ENCODE results near the gene SPCS2.
A peak's percentile ranks its signal among the peaks of the same experiment; 100 is the strongest.

The SPCS2 gene

GRCh38 chr11:74948898-74949752 is at the start of gene SPCS2, which contains the start of gene XRRA1:
SPCS2 (plus strand) TSS chr11:74949266; CDS start chr11:74949286, 20 bp downstream.
XRRA1 (minus strand) TSS chr11:74949091; CDS start chr11:74940878, 8,213 bp downstream.
- peak; percentile 82 for DNase-seq (ENCODE audit: insufficient read length, low spot score)
- peak; percentile 98 for FAIRE-seq

GRCh38 chr11:74902342-74902741 is 46.7 kb upstream of the SPCS2 start:
- DNase-seq (ENCODE audit: insufficient read length, low spot score) (no peak), FAIRE-seq (no peak)

- FAIRE-seq, result no peak
- no peak for DNase-seq (ENCODE audit: insufficient read length, low spot score)
These were observed 43.7 kb upstream of the SPCS2 start for GRCh38 chr11:74905326-74905725.

DNA sequence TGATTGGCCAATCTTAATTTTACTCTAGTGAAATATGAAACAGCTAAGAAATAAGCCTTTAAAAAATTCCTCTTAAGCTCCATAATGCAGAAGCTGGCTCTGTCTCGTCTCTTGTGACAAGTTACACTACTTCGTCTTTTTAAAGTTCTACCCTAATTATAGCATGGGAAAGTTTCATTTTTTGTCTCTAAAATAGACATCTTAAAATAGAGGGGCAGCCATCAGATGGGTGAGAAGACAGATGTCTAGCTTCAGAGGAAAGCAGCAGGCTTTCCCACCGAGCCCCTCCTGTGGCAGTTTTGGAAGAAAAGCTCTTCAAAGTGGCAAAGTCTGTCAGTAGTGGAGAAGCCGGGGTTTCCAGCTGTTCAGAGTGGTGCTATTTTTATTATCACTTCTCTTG is 39.7 kb upstream of the SPCS2 start:
- peak; percentile 80 for FAIRE-seq

DNA sequence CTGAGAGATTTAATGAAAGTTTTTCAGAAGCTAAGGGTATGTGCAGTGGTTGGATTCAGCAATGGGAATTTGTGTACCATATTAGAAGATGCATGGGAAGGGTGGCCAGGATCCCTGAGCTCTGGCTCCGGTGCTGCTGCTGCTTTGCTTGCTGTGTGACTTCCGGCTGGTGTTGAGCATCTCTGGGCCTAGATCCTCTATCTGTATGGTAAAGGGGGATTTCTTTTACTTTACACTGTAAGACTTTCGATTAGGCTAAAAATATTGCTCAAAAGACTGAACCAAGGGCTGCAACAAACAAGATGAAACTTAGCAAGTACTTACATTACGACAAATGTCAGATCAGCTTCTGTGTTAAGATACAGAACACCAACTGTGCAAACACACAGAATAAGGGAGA is 39.3 kb upstream of the SPCS2 start:
- no peak for DNase-seq (ENCODE audit: insufficient read length, low spot score)
- FAIRE-seq, result no peak

More for the DNA sequence above, 39.7 kb upstream of the SPCS2 start:
- DNase-seq (ENCODE audit: insufficient read length, low spot score), result no peak

DNA sequence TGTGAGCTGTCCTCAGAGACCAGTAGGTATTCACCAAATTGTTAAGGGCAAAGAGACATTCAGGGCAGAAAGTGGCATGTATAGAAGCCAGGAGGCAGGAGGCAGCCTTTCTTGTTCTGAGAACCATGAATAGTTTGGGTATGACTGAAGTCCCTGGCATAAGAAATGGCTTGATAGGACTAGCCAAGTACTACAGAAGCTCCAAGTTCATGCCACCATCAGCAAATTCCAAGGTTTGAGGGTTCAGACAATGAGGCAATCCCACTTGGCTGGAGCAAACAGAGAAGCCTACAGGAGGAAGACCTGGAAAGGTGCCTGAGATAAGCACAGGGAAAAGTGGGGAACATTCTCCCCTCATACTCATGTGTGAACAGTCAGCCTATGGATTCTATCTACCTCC is 25.9 kb upstream of the SPCS2 start:
- FAIRE-seq (no peak), DNase-seq (ENCODE audit: insufficient read length, low spot score) (no peak)

DNA sequence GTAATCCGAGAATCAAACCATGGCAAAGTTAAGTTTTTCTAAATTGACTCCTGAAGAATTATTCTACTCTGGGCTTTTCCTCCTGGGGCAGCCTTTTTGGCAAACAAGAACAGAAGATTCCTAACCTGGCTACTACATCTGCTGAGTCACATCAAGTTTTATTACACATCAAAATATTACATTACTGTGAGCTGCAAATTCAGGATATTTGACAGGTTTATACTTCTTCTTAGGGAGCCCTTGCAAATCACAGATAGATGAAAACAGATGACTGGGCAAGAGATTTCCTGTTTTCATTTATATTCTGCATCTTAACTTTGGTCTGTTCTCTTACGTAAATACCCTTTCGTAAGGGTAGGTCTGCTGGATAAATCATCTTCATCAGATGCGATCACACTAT is 23.8 kb upstream of the SPCS2 start:
- FAIRE-seq, result no peak
- no peak for DNase-seq (ENCODE audit: insufficient read length, low spot score)

DNA sequence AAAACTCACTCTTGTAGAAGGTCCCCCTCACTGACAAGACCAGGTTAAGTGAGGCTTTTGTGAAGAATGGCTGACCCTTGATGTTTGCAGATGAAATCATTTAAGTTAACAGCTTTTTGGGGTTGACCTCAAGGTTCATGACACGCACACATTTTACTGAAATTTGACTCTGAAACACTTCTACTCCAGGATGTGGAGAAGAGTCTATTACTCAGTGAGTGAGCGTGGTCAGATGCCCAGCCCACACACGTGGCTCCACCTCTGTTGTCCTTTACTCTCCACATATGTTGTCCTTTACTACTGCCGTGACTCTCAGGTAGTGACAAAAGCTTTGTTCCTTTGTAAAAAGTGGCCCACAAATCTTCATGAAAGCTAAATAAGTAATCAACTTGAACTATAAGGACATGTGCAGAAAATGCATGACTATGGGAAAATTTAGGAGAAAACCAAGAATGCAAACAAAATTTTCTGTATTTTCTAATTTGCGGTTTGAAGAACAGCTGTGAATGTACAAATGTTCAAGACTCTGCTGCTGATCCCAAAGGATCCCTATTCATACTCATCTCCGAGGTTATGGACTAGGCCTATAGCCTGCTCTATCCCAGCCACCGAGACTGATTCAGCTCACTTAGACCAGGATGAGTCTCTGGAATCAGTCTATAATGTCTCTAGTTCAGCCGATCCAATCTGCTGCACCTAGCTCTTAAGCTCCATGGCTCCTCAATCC is 22.6 kb upstream of the SPCS2 start:
- no peak for FAIRE-seq
- no peak for DNase-seq (ENCODE audit: insufficient read length, low spot score)

DNA sequence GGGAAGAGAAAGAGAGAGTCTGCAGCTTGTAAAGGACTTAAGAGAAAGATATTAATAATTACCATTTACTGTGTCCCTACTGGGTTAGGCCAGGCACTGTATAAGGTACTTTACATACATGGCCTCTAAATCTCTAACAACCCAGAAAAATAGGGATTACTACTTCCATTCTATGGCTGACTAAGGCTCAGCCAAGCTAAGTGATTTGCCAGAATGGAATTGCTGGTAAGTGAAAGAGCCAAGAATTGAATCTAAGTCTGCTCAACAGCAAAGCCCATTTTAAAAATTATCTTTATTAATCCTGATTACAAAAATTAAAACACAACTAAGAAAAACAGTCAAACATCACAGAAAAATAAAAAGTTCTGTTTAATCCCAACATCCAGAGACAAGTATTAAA is 21.6 kb upstream of the SPCS2 start:
- DNase-seq (ENCODE audit: insufficient read length, low spot score) (no peak), FAIRE-seq (no peak)

GRCh38 chr11:74929431-74930363 is 19.4 kb upstream of the SPCS2 start:
- peak; percentile 52 for DNase-seq (ENCODE audit: insufficient read length, low spot score)
- peak; percentile 96 for FAIRE-seq

DNA sequence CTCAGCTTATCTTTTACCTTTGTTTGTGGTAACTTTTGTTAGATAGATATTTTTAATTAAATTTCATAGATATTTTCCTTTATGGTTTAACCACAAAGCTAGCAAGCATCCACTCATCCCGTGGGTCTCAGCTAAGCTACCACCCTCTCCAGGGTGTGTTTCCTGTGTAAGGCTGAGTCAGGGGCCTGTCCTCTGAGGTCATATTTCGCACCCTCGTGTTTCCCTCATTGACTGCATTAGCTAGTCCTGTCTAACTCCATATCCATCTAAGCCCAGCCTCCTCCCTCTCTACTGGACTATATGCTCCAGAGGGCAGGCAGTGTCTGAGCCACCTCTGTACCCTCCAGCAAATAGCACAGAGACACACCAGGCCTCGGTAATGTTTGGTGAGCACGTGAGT is 16.9 kb upstream of the SPCS2 start:
- FAIRE-seq, result no peak

DNA sequence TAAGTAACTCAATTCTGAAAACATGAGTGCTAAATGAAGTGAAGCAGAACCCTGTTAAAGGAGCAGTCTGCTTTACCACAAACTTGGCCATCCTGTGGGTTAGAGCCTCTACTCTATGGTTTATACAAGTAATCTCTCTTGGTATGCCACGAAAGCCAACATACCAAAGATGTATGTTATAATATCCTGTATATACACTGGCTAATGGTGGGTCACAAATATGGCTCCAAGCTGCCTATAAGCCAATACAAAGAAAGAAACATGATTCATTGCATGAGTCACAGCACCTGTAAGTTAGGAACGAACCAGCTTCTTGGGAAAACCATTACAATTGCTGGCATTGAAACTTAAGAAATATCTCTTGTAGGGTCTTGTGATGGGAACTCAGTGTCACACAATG is 16.3 kb upstream of the SPCS2 start:
- DNase-seq (ENCODE audit: insufficient read length, low spot score) (no peak), FAIRE-seq (no peak)

More for the DNA sequence above, 16.9 kb upstream of the SPCS2 start:
- no peak for DNase-seq (ENCODE audit: insufficient read length, low spot score)

- FAIRE-seq, result no peak
- DNase-seq (ENCODE audit: insufficient read length, low spot score), result no peak
These were observed 15.3 kb upstream of the SPCS2 start for GRCh38 chr11:74933765-74934164.

DNA sequence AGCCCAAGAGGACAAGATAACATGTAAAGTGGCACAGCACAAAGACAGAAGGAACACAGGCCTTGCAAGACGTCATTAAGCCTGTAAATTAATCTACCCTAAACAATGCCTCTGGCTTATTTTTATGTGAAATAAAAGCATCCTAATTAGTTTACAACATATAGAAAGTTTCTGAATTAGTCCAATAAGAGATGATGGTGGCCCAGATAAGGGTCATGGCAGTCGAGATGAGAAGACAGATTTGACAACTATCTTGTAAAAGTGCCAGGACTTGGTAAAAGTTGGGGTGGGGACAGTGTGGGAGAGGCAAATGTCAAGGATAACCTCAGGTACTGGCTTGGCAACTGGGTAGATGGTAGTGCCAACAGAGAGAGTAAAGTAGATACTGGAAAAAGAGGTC is 13.8 kb upstream of the SPCS2 start:
- no peak for DNase-seq (ENCODE audit: insufficient read length, low spot score)
- no peak for FAIRE-seq

- no peak for FAIRE-seq
- no peak for DNase-seq (ENCODE audit: insufficient read length, low spot score)
These were observed 13.0 kb upstream of the SPCS2 start for GRCh38 chr11:74936087-74936486.

GRCh38 chr11:74936976-74937375 is 12.1 kb upstream of the SPCS2 start:
- DNase-seq (ENCODE audit: insufficient read length, low spot score), result no peak
- FAIRE-seq, result no peak

DNA sequence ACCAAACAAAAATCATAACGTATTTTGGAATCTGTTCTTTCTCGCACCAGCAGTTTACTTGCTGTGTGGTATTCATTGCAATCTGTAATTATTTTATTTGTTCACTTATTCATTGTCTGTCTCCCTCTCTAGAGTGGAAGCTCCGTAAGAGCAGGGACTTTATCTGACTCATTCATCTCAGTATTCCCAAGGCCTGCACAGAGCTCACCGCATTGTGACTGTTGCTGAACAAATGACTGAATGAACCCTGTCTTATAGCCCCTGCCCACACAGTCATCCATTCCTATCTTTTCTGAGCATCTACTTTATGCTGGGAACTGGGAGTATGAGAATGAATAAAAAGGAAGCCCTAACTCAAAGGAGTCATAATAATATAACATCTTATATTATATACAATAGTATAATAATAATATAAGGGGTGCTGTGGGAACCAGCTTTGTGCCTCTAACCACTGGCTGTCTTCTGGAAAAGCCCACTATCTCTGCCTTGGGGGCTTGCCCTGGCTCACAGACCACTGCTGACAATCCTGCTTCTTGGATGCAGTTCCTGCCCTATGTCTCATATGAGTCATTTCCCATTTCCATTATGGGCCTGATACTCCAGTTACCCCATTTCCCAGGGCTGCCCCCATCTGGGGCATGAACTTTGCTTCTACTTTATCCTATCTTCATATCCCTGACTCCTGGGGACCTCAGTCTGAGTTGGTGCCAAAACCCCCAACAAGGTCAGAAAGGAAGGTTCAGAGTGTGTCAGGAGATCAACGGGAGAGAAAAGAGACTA is 11.2 kb upstream of the SPCS2 start:
- no peak for DNase-seq (ENCODE audit: insufficient read length, low spot score)
- no peak for FAIRE-seq

DNA sequence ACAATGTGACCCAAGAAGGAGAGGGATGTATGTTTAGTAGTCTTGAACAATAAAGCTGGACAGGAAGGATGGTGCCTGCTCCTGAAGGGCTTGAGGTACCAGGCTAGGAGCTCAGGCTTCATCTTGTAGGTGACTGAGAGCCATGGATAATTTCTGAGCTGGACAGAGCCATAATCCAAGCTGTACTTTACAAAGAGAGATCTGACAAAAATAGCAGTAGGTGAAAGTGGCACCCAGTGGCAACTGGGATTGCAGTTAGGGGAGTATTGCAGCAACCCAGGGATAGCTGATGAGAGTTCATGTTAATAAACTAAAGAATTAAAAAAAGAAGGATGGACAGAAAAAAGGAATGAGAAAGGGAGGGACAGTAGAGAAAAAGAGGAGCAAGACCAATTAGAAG is 7.6 kb upstream of the SPCS2 start:
- FAIRE-seq (no peak), DNase-seq (ENCODE audit: insufficient read length, low spot score) (no peak)

GRCh38 chr11:74942073-74942759 is 6.8 kb upstream of the SPCS2 start:
- DNase-seq (ENCODE audit: insufficient read length, low spot score), result no peak
- FAIRE-seq, result no peak

GRCh38 chr11:74948546-74948897 is 544 bp upstream of the SPCS2 start:
- no peak for FAIRE-seq

More at GRCh38 chr11:74948546-74948897, 544 bp upstream of the SPCS2 start:
- DNase-seq (ENCODE audit: insufficient read length, low spot score), result no peak

Data from GM19239 (cell line).